HG03457 (cell line): ENCODE measurements around the gene SLC40A1.
"Not testable (repeated sequence)": the region's sequence is repeated elsewhere in the genome, so short reads cannot be mapped to it uniquely, and the experiment has no call there.

ENCODE experiments used
- ATAC-seq: cut with Tn5 transposase; IDR thresholded peaks from one replicate; pipeline ENCODE4 v1.9.1; 2021; ENCODE audit warnings: moderate number of reproducible peaks; ENCODE audit not compliant: unreplicated experiment

SLC40A1 gene

DNA sequence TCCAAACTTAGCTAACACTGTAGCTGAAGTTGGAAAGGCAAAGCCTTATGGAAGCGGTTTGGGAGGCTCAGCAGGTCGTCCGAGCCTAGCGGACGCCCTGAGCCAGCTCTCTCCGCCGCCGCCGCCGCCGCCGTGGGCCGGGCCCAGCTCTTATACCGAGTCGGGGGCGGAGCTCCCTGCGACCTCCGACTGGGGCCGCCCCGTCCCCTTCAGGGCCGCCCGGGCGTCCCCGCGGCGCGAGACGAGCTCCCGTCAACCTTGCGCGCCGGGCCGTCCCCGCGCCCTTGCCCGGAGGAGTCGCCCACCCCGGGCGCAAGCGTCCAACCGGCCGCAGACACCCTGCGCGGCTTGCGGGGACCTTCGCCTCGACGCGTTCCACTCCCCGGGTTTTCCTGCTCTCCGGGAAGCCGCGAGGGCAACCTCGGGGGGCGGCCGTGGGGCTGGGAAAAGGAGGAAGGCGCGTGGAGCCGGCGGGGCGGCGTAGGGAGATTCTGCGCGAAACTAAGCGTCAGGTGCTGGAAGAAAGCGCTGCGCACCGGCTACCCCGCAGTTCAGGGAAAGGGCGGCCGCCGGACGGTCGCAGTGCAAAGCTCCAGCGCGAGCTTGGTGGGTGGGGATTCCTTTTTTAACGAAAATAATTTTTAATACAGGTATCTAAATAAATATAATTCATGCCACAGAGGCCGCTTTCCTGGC is at the start of gene SLC40A1:
Gene SLC40A1 (minus strand): TSS at position 129 of the 696 bp plus-strand sequence. CDS start 326 bp downstream, outside the sequence.
- ATAC-seq: peak; percentile 55

DNA sequence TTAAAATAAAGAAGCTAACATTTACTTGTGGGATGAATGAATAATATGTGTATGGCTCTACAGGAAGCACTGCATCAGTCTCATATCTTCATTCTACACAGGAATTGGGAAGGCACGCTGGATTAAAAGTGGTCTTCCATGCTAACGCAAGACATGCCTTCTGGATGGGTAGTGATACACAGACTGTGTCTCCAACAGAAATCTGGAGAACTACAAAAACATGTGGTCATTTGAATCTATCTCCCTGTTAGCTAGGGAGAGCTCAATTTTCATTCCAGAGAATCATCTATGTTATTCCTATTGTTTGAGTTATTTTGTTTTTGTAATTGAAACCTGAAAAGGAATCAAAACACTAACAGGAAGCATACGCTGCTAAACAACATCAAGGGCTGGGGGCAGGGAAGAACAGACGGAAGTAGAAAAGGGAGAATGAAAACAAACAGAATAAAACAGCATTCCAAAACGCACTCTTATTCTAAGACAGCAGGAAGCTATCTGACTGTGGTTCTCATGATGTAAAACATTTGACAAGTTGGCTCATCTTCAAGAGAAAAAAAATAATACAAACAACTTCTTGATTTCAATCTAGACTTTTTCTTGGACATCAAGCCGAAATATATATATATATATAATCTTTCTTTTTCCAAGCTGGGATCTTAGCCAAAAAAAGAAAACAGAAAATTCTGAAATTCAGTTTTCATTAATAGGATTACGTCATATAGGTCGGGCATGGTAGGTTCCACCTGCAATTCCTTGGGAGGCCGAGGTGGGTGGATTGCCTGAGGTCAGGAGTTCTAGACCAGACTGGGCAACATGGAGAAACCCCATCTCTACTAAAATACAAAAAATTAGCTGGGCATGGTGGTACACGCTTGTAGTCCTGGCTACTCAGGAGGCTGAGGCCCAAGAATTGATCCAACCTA is 49.2 kb upstream of the SLC40A1 start:
- ATAC-seq: no peak

- ATAC-seq: no peak
Observed at GRCh38 chr2:189628817-189629530, 48.4 kb upstream of the SLC40A1 start.

GRCh38 chr2:189627789-189628188 is 47.2 kb upstream of the SLC40A1 start:
- no peak for ATAC-seq

GRCh38 chr2:189625636-189626035 is 45.0 kb upstream of the SLC40A1 start:
- ATAC-seq: no peak

DNA sequence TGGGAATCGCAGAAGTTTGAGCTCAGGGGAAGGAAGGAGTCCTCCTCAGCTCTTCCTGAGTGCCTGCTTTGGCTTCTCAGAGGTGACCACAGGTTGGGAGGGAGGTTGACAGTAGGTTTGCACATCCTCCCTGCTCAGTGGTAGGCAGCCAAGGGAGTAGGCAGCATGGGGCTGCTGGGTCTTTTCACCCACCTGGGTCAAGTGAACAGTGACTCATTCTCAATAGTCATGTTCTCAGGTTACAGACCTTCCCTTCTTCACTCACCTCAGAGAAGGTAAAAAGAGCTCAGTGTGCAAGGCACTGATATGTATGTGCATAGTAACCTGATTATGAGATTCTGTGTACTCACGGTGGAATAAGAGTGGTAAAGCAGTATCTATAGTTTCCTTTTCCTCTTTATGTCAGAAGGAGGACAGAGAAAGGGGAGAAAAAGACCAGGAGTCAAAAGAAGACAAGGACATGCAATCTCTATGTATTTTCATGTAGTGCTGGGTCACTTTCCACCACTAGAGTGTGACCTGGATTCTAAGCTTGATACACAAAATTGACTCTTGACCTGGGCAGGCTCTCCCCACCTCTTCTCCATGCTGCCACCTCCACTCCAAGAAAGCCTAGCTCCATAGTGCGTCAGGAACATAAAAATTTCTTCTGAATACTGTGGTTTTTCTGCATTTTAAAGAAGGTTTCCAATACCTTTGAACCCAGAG is 44.2 kb upstream of the SLC40A1 start:
- no peak for ATAC-seq

DNA sequence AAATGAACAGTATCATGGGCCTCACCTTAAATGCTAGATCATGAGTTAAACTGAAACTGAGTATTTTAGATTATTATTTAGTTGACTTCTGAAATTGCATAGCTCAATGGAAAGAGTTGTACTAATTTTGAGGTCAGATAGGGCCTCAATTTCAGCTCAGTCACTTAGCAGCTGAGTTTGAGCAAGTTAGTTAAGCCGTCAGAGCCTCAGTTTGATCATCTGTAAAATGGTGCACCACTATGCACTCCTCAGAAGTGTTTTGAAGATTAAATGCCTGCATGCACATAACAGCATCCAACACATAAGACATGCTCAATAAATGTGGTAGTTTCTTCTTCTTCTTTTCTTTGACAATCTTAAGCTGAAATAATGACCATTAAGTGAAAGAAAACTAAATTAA is 42.5 kb upstream of the SLC40A1 start:
- no peak for ATAC-seq

DNA sequence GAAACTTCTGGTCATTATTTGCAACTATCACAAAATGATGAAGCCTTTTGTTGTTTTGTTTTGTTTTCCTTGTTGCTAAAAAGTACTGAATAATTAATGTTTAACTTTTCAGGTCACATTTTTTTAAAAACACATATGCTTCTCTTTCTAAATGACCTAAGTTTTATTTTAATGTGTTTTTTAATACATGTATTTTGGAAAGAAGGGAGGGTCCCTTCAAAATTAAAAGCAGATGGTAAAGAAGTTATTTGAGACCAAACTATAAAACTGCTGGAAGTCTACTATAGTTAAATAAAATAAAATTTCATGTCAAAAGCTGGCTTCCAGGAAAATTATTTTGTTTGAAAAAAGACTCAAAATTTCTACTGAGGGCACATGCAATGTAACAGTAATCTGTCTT is 41.2 kb upstream of the SLC40A1 start:
- no peak for ATAC-seq

- ATAC-seq: no peak
Observed at GRCh38 chr2:189618197-189618596, 37.6 kb upstream of the SLC40A1 start.

DNA sequence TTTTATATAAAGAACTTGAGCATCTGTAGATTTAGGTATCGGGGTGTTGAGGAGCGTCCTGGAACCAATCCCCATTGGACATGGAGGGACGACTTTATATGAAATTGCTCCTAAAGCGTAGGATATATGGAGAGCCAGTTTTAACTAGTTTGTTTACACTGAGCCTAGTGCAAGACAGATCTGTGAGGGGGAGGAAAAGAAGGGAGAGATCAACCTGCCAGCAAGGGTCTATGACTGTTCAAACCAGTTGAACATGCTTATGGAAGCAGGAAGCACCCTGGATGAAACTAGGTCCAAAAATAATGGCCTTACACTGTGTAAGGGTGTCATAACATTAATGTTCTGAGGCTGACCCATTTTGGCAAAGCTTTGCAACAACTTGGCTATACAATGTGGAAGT is 34.0 kb upstream of the SLC40A1 start:
- no peak for ATAC-seq

GRCh38 chr2:189613650-189614420 is 33.2 kb upstream of the SLC40A1 start:
- ATAC-seq: no peak

DNA sequence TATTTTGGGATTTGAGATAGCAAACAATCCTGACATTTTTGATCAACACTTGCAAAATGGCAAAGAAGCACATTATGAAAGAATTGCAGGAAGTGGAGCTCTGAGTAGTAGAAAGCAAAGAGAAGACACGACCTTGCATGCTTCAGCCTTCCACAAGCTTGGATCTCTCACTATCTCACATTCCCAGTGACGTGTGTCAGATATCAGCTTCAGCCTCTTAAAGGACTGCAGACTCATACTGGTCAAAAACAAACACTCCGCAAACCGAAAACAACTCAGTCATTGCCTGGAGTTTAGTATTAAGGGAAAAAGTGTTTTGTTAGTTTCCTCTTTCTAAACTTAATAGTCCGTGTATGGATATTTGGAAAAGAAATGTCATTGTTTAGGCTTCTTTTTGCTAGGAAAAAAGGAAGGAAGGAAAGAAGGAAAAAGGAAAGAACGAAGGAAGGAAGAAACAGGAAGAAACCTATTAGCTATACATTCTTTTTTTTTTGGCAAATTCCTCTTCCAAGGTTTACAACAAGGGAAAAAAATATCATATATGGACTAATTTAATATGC is 32.6 kb upstream of the SLC40A1 start:
- ATAC-seq: no peak

- no peak for ATAC-seq
Observed at GRCh38 chr2:189610700-189611099, 30.1 kb upstream of the SLC40A1 start.

DNA sequence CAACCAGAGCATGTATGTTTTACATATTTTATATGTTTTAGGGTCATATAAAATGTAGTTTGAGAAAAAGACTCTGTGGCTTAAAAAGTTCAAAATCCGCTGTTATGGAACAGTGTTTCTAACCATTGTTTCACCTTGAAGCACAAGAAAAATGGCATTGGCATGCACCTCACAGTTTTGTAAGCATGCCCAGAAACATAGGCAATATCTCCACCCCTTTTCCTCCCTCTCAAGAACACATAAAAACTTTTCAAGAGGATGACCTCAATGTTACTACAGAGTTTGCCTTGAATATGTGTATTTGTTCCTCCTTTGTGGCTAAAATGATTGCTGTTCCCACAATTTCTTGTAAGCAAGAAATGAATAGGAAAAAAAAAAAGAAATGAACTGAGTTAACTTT is 29.3 kb upstream of the SLC40A1 start:
- no peak for ATAC-seq

DNA sequence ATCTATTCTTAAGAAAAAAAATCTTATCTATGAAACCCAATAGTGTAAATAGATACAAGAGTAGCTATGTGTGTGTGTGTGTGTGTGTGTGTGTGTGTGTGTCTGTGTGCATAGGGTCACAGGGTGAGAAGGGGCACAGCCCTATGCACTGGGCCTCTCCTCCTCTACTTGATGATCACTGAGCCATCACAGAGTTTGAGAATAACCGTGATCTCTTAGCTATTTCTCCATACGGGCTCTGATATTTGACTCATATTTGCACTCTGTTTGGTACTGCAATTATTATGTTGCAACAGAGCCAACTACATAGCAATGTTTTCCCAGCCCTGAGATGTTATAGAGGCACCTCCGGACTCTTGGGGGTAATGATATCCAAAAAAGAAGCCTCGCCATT is 28.8 kb upstream of the SLC40A1 start:
- no peak for ATAC-seq

DNA sequence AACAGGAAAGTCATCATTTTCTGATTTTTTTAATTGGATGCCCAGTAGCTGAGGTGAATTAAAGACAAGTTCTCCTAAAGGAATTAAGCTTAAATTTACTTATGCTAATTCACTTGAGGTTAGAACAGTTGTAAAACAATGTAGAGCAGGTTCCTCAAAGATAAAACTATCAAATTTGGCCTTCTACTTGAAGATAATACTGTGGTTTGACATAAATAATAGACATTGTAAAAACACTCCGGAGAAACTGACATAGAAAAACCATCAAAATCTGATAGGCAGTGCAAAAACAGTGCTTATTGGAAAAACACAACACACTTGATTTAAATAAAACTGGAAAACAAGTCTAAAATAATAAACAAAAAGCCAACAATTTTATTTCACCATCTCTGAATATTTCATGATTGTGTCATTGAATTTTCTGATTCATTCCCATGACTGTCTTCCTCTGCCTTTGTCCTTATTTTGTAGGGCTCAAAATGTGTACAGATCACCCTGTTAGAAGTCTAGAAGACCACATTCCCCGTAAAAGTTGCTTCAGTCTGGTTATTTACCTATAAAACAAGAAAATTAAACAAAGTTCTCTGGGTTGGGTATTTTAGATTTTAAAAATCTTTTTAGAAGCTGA is 28.3 kb upstream of the SLC40A1 start:
- no peak for ATAC-seq

- ATAC-seq: no peak
Observed at GRCh38 chr2:189608170-189608569, 27.6 kb upstream of the SLC40A1 start.

- ATAC-seq: no peak
Observed at GRCh38 chr2:189602233-189602632, 21.6 kb upstream of the SLC40A1 start.

GRCh38 chr2:189601652-189602051 is 21.1 kb upstream of the SLC40A1 start:
- not testable (repeated sequence) for ATAC-seq
